Body of pancreas (tissue), 4 donors: ENCODE measurements around the gene NR4A3. TPM values are rescaled to one million over a fixed set of nuclear protein-coding genes. Genes with fewer than 3 reads are reported as not detected.

Experiments used
- ATAC-seq: fragments of 150-250 bp; one replicate; pipeline ENCODE4 v1.9.1; 2016
- DNase-seq, 4 donors: peaks; one replicate each; pipeline ENCODE4 v3.0.0-alpha.2; 2019
- H3K27ac ChIP-seq, 4 donors: fragments of 200-600 bp; sonication (generic); 1 replicate in 3 of 4; 2 replicates in 1 of 4; pipeline versions ENCODE4 v1.5.1 to v1.6.1; 2016 to 2019; ENCODE audit warnings: mild to moderate bottlenecking in 1 of 4, mixed read lengths in 1 of 4, moderate library complexity in 1 of 4
- H3K27me3 ChIP-seq, 2 donors: fragments of 200-600 bp; sonication (generic); one replicate each; pipeline ENCODE4 v1.6.0; 2016; ENCODE audit warnings: mild to moderate bottlenecking in 1 of 2
- H3K36me3 ChIP-seq, 2 donors: fragments of 200-600 bp; sonication (generic); replicated peaks in 1 of 2; 2 replicates each; pipeline ENCODE4 v1.5.1; 2016; ENCODE audit warnings: low read depth in 2 of 2; ENCODE audit not compliant: insufficient read depth in 1 of 2
- H3K4me1 ChIP-seq: fragments of 200-600 bp; sonication (generic); one replicate; pipeline ENCODE4 v1.6.0; 2016
- H3K4me3 ChIP-seq, 2 donors: fragments of 200-600 bp; sonication (generic); 1 replicate in 1 of 2; 2 replicates in 1 of 2; pipeline ENCODE4 v1.5.1; 2016 to 2019
- H3K9me3 ChIP-seq, 3 donors: fragments of 200-600 bp; sonication (generic); 1 replicate in 2 of 3; 2 replicates in 1 of 3; pipeline ENCODE4 v1.5.1; 2016
- CTCF ChIP-seq, 7 experiments: fragments of 450-650 bp in 4 of 7; fragments of 200-600 bp in 3 of 7; sonication (generic) in 3 of 7; IDR thresholded peaks; one replicate each; pipeline ENCODE4 v1.5.1; 2016 to 2019; ENCODE audit warnings: antibody characterized with exemption in 7 of 7
- POLR2A ChIP-seq, 3 donors: fragments of 450-650 bp; IDR thresholded peaks; one replicate each; pipeline ENCODE4 v1.6.1; 2016; ENCODE audit warnings: antibody characterized with exemption in 3 of 3, mild to moderate bottlenecking in 2 of 3
- WGBS, 2 donors: methylation state at CpG; one replicate each; pipeline ENCODE4 v1.1.5; 2017; 5-methylcytosine and 5-hydroxymethylcytosine counted together
- intact Hi-C: fragments of 100-400 bp; cut with DNase I; formaldehyde crosslinking; loops from one replicate; pipeline ENCODE4 v1.15.1; 2023
- total RNA-seq, 2 donors: library from RNA; depleted of rRNA; stranded (reverse); fragments of >200 nt; gene quantifications; one replicate each; pipeline ENCODE4 v1.1.0, GENCODE V29; 2016

The NR4A3 gene
- total RNA-seq, 2 donors from 2014 or later, result 1.0 to 8.9 TPM

GRCh38 chr9:99834474-99834873 is 12.8 kb downstream of the NR4A3 start:
- H3K9me3 ChIP-seq, result no peaks in the 10 kb centered on the region
- DNase-seq (no peak), ATAC-seq (no peak)
- no peaks in the 10 kb centered on the region for H3K27me3 ChIP-seq
- no peak overlapping the region for H3K27ac ChIP-seq
- 90 to 93% methylated on average over 3 of the region's 3 CpGs for WGBS, 2 donors
- no peaks in the 10 kb centered on the region for H3K4me1 ChIP-seq
- no peak overlapping the region for H3K4me3 ChIP-seq
- no peaks in the 10 kb centered on the region for H3K36me3 ChIP-seq
- TF ChIP-seq CTCF (IDR thresholded peaks at IDR 0.05) (no peak), POLR2A (IDR thresholded peaks at IDR 0.05) (no peak)
- intact Hi-C loops, result no loop called here

- intact Hi-C loops, result no loop called here
- Histone ChIP-seq H3K36me3 (no peaks in the 10 kb centered on the region), H3K27me3 (no peaks in the 10 kb centered on the region), H3K4me3 (no peak overlapping the region), H3K27ac (no peak overlapping the region), H3K9me3 (no peaks in the 10 kb centered on the region), H3K4me1 (no peaks in the 10 kb centered on the region)
- DNase-seq (no peak), ATAC-seq (no peak)
- no peak for TF ChIP-seq POLR2A (IDR thresholded peaks at IDR 0.05)
- no peak for TF ChIP-seq CTCF (IDR thresholded peaks at IDR 0.05)
These were observed 13.5 kb downstream of the NR4A3 start for GRCh38 chr9:99835142-99835541.

- ATAC-seq (no peak), DNase-seq (no peak)
- H3K27ac ChIP-seq, result no peak overlapping the region
- no peaks in the 10 kb centered on the region for H3K9me3 ChIP-seq
- no peaks in the 10 kb centered on the region for H3K4me1 ChIP-seq
- no peak for TF ChIP-seq POLR2A (IDR thresholded peaks at IDR 0.05)
- TF ChIP-seq CTCF (IDR thresholded peaks at IDR 0.05), result no peak
- no peak overlapping the region for H3K4me3 ChIP-seq
- no peaks in the 10 kb centered on the region for H3K27me3 ChIP-seq
- no peaks in the 10 kb centered on the region for H3K36me3 ChIP-seq
- intact Hi-C loops, result no loop called here
These were observed 13.9 kb downstream of the NR4A3 start for GRCh38 chr9:99835581-99835980.

GRCh38 chr9:99840072-99840471 is 18.4 kb downstream of the NR4A3 start:
- Histone ChIP-seq H3K4me1 (peaks cover 7% of the 10 kb centered on the region), H3K27ac (no peak overlapping the region), H3K27me3 (no peaks in the 10 kb centered on the region), H3K9me3 (no peaks in the 10 kb centered on the region), H3K36me3 (no peaks in the 10 kb centered on the region), H3K4me3 (no peak overlapping the region)
- no peak for ATAC-seq
- intact Hi-C loops, result no loop called here
- no peak for DNase-seq
- TF ChIP-seq CTCF (IDR thresholded peaks at IDR 0.05), result no peak
- TF ChIP-seq POLR2A (IDR thresholded peaks at IDR 0.05), result no peak
- 93% methylated on average over 1 of the region's 1 CpG; no CpG with 5 or more reads in 1 of the 2 donors for WGBS, 2 donors

GRCh38 chr9:99845063-99845462 is 23.4 kb downstream of the NR4A3 start:
- DNase-seq, result no peak
- Histone ChIP-seq H3K27ac (peak overlapping the region in 2 of 4 donors; percentile 4 to 9), H3K4me3 (no peak overlapping the region), H3K9me3 (no peaks in the 10 kb centered on the region), H3K4me1 (peaks cover 10% of the 10 kb centered on the region), H3K27me3 (no peaks in the 10 kb centered on the region), H3K36me3 (no peaks in the 10 kb centered on the region)
- 34 to 41% methylated on average over 4 of the region's 4 CpGs for WGBS, 2 donors
- intact Hi-C loops, result no loop called here
- ATAC-seq, result peak; percentile 35
- TF ChIP-seq CTCF (IDR thresholded peaks at IDR 0.05) (no peak), POLR2A (IDR thresholded peaks at IDR 0.05) (no peak)
